Measurements from ENCODE around the gene CDH12. TPM values are rescaled to one million over a fixed set of nuclear protein-coding genes. Genes with fewer than 3 reads are reported as not detected.

Gene CDH12
- total RNA-seq, 1 experiment from 2014 or later: not detected

- no peaks in the 10 kb centered on the region for H3K36me3 ChIP-seq (ENCODE audit: control insufficient read depth in 1 of 2, insufficient read depth in 2 of 2, low read length in 2 of 2)
- no peak overlapping the region for H3K4me2 ChIP-seq (ENCODE audit: low read length)
- no peaks in the 10 kb centered on the region for H3K27me3 ChIP-seq (ENCODE audit: insufficient read depth, low read length)
- H3K27ac ChIP-seq (ENCODE audit: low read depth, low read length): no peak overlapping the region
- no peaks in the 10 kb centered on the region for H3K9me2 ChIP-seq (ENCODE audit: insufficient read depth)
- DNase-seq (ENCODE audit: low read depth, low spot score) (no peak), ATAC-seq (no peak)
- no peak overlapping the region for H2AFZ ChIP-seq (ENCODE audit: low read depth, low read length, poor library complexity, severe bottlenecking)
- BruUV-seq (replicated peaks): no TSS peak
- RAD21 ChIA-PET (ENCODE audit: low non-redundant PET in 1 of 2, low total read pairs in 2 of 2, uncharacterized antibody in 2 of 2, unreplicated experiment in 2 of 2): no interaction called here
- POLR2A ChIA-PET: no interaction called here
- H3K9me3 ChIP-seq (ENCODE audit: control insufficient read depth in 1 of 2, insufficient read depth in 1 of 2, low read depth in 1 of 2, low read length in 2 of 2): peaks cover 10 to 28% of the 10 kb centered on the region in 2 experiments; a peak in 1 of 4 replicates
- no peak overlapping the region for H3K9ac ChIP-seq (ENCODE audit: low read length)
- H4K20me1 ChIP-seq (ENCODE audit: insufficient read depth): no peaks in the 10 kb centered on the region
- TF ChIP-seq SRF (IDR thresholded peaks at IDR 0.05; ENCODE audit: low read depth) (no peak), JUND (IDR thresholded peaks at IDR 0.05) (no peak), EGR1 (IDR thresholded peaks at IDR 0.05; ENCODE audit: low read depth) (no peak), CBX3 (IDR thresholded peaks at IDR 0.05; ENCODE audit: low read depth) (no peak), FOSL1 (IDR thresholded peaks at IDR 0.05; ENCODE audit: low read depth) (no peak), CEBPB (IDR thresholded peaks at IDR 0.05; ENCODE audit: low read depth) (no peak), ZNF274 (IDR thresholded peaks at IDR 0.05; ENCODE audit: low read depth, low read length) (no peak), SP1 (IDR thresholded peaks at IDR 0.05; ENCODE audit: low read depth) (no peak), ZBTB33 (IDR thresholded peaks at IDR 0.05; ENCODE audit: extremely low read depth, insufficient replicate concordance, low read length) (no peak), POLR2A (IDR thresholded peaks at IDR 0.05; ENCODE audit: borderline replicate concordance, extremely low read depth, insufficient read depth, insufficient read length) (no peak), TCF7L2 (IDR thresholded peaks at IDR 0.05; ENCODE audit: borderline replicate concordance, extremely low read depth, insufficient read depth, insufficient read length) (no peak), ZFX (IDR thresholded peaks at IDR 0.05) (no peak), ELF1 (IDR thresholded peaks at IDR 0.05; ENCODE audit: borderline replicate concordance, low read depth) (no peak), YY1 (IDR thresholded peaks at IDR 0.05; ENCODE audit: extremely low read depth, insufficient replicate concordance, low read depth, low read length) (no peak), SIN3A (IDR thresholded peaks at IDR 0.05; ENCODE audit: low read depth) (no peak), MAX (IDR thresholded peaks at IDR 0.05) (no peak), EZH2 (IDR thresholded peaks at IDR 0.05) (no peak), CTCF (IDR thresholded peaks at IDR 0.05 in 2 of 3, conservative IDR thresholded peaks at IDR 0.05 in 1 of 3; ENCODE audit: borderline replicate concordance in 1 of 3, insufficient read depth in 1 of 3, low read depth in 2 of 3, low read length in 2 of 3) (no peak), ATF3 (IDR thresholded peaks at IDR 0.05) (no peak)
- CTCF ChIA-PET: no interaction called here
- no peak overlapping the region for H3K4me3 ChIP-seq (replicated peaks in 1 of 2; ENCODE audit: low read depth in 1 of 2, low read length in 2 of 2)
- no peaks in the 10 kb centered on the region for H3K4me1 ChIP-seq (ENCODE audit: control insufficient read depth in 1 of 2, insufficient read depth in 2 of 2, low read length in 2 of 2)
- intact Hi-C loops (cut with micrococcal nuclease): no loop called here
- no peaks in the 10 kb centered on the region for H3K79me2 ChIP-seq (ENCODE audit: insufficient read depth, low read length)
These were observed 1151.8 kb downstream of the CDH12 start for GRCh38 chr5:21701317-21701716.
